Measurements from ENCODE around the gene ADPRS. TPM values are rescaled to one million over a fixed set of nuclear protein-coding genes. Genes with fewer than 3 reads are reported as not detected.
A peak's percentile ranks its signal among the peaks of the same experiment; 100 is the strongest.

The ADPRS gene
- total and polyA plus RNA-seq, 3 experiments from 2014 or later: 26.1 to 41.1 (median 38.9) TPM

DNA sequence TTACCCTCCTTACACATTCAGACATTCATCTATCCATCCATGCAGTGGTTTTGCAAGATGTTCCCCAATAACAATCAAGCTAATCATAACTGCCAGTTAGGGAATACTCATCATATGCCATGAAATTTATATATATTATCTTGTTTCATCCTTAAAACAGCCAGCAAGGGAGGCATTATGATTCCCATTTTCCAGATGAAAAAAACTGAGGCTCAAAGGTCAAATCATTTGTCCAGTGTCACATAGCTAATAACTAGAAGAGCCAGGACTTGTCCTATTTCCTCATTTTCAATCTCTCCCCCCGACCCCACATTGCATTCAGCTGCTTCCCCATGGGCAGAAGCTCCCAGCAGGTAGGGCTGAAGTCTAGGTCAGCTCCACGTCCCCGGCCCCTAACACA is 43.3 kb downstream of the ADPRS start:
- POLR2A ChIA-PET: interaction anchor here (0.5 kb wide), 1 partner anchor 10 kb away, joined by 3 read pairs; no protein-coding TSS in a partner anchor
- no peak overlapping the region for H3K27ac Mint-ChIP-seq
- Histone ChIP-seq H3K4me1 (ENCODE audit: insufficient read depth, low read length) (no peaks in the 10 kb centered on the region), H3K4me3 (ENCODE audit: low read length) (no peak overlapping the region), H3K9me3 (ENCODE audit: low read length) (no peaks in the 10 kb centered on the region), H3K27ac (ENCODE audit: low read depth, low read length) (no peak overlapping the region), H3K36me3 (ENCODE audit: insufficient read depth, low read length) (peaks cover 6% of the 10 kb centered on the region), H3K27me3 (ENCODE audit: insufficient read depth, low read length, poor library complexity, severe bottlenecking) (no peaks in the 10 kb centered on the region)
- H3K9me3 Mint-ChIP-seq: no peaks in the 10 kb centered on the region
- no peak overlapping the region for H3K4me3 Mint-ChIP-seq
- CTCF ChIA-PET: interaction anchor here (1.4 to 1.6 kb wide), 2 partner anchors 32 to 34 kb away, joined by 3 to 4 read pairs; no protein-coding TSS in a partner anchor
- peaks cover 0 to 5% (median 3%) of the 10 kb centered on the region in 3 donors for H3K4me1 Mint-ChIP-seq
- H3K36me3 Mint-ChIP-seq: peaks cover 0 to 10% (median 0%) of the 10 kb centered on the region in 3 donors
- H3K27me3 Mint-ChIP-seq: no peaks in the 10 kb centered on the region
- DNase-seq: no peak

DNA sequence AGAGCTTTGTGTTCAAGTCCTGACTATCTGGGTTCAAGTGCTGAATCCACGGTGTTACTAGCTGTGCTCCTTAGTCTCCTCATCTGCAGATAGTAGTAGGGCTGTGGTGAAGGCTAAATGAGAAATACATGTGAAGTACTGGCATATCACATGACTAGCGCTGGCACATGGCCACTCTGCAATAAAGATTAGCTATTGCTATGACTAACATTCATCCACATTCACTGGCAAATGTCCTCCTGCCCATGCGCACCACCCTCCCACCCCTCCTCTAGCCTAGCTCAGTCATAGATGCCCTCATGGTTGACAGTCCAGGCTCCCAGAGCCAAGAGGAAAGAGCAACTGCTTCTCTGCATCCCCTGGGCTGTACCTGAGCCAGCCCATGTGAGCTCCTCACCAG is 44.8 kb downstream of the ADPRS start:
- no peak overlapping the region for H3K4me3 ChIP-seq (ENCODE audit: low read length)

DNA sequence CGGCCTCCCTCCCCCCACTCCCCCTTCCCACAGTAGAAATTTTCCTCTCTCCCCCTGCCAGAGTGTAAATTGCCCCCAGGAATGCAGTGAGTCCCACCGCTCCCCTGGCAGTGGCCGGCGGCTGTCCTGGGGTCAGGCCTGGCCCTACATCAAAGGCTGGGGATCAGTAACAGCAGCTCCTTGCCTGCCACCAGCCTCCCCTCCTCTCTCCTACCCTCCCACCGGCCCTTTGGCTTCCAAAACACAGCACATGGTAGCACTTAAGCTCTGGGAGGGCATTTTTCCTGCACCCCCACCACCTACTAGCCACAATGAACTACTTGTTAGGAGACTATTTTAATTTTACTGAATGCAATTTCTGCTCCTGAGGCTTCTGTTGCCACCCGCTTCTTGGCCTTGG is 45.3 kb downstream of the ADPRS start:
- Histone ChIP-seq H3K4me1 (ENCODE audit: insufficient read depth, low read length) (no peaks in the 10 kb centered on the region), H3K4me3 (ENCODE audit: low read length) (no peak overlapping the region), H3K36me3 (ENCODE audit: insufficient read depth, low read length) (peaks cover 19% of the 10 kb centered on the region), H3K27ac (ENCODE audit: low read depth, low read length) (no peak overlapping the region), H3K27me3 (ENCODE audit: insufficient read depth, low read length, poor library complexity, severe bottlenecking) (no peaks in the 10 kb centered on the region), H3K9me3 (ENCODE audit: low read length) (no peaks in the 10 kb centered on the region)
- DNase-seq: no peak
- Mint-ChIP-seq H3K27ac (peak overlapping the region in 1 of 8 donors; percentile 76), H3K4me1 (peaks cover 0 to 5% (median 3%) of the 10 kb centered on the region in 3 donors), H3K4me3 (no peak overlapping the region), H3K27me3 (no peaks in the 10 kb centered on the region), H3K36me3 (peaks cover 0 to 26% (median 9%) of the 10 kb centered on the region in 3 donors), H3K9me3 (no peaks in the 10 kb centered on the region)
- CTCF ChIA-PET: interaction anchor here (0.8 to 4.4 kb wide), 12 partner anchors 8 to 158 kb away, joined by 3 to 76 read pairs (median 5); partner anchors contain the start of gene TRAPPC3
- POLR2A ChIA-PET: no interaction called here

More for the DNA sequence above, 44.8 kb downstream of the ADPRS start:
- Mint-ChIP-seq H3K9me3 (no peaks in the 10 kb centered on the region), H3K4me3 (no peak overlapping the region), H3K36me3 (peaks cover 0 to 25% (median 9%) of the 10 kb centered on the region in 3 donors), H3K27ac (peak overlapping the region in 2 of 8 donors; percentile 13 to 57), H3K4me1 (peaks cover 0 to 5% (median 3%) of the 10 kb centered on the region in 3 donors), H3K27me3 (no peaks in the 10 kb centered on the region)
- Histone ChIP-seq H3K4me1 (ENCODE audit: insufficient read depth, low read length) (no peaks in the 10 kb centered on the region), H3K27me3 (ENCODE audit: insufficient read depth, low read length, poor library complexity, severe bottlenecking) (no peaks in the 10 kb centered on the region), H3K36me3 (ENCODE audit: insufficient read depth, low read length) (peaks cover 19% of the 10 kb centered on the region), H3K9me3 (ENCODE audit: low read length) (no peaks in the 10 kb centered on the region), H3K27ac (ENCODE audit: low read depth, low read length) (no peak overlapping the region)
- POLR2A ChIA-PET: no interaction called here
- CTCF ChIA-PET: interaction anchor here (0.8 to 4.4 kb wide), 6 partner anchors 9 to 152 kb away, joined by 3 to 76 read pairs (median 12); partner anchors contain the start of gene TRAPPC3
- DNase-seq: no peak

DNA sequence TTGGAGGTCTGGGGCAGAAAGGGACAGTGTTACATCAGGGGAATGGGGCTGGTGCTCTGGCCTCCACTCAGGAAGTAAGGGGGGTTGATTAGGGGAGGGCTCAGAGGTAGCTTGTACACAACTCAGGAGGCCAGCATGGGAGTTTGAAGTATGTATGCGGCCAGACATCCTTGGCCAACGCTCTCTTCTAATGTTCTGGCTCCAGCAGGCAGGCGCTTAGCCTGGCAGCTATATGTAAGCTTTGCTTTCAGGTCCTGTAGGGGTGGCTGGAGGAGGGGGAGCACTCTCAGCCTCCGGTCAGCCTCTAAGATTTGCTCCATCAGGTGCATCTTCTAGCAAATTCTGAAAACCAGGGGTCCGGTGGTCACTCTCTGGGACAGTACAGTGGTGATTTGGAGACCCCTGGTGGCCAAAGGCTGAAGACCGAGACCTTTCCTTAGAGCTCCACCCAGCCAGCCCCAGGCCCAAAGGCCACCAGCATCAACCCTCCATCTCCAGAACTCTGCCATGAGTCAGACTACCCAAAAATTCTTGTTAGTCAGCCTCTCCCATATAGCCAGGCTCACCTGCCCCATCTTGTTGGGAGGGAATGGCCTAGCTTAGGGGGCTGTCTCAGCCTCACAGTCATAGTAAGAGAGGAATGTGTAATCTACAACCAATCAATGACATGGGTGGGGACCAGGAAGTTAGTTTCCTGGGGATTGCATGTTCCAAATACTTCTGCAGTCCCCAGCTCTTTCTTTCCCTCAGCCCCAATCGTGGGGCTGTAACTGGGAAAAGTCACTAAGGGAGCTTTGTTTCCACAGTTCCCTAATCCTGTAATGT is 46.0 kb downstream of the ADPRS start:
- Histone ChIP-seq H3K4me3 (ENCODE audit: low read length) (no peak overlapping the region), H3K9me3 (ENCODE audit: low read length) (no peaks in the 10 kb centered on the region), H3K27ac (ENCODE audit: low read depth, low read length) (no peak overlapping the region), H3K27me3 (ENCODE audit: insufficient read depth, low read length, poor library complexity, severe bottlenecking) (no peaks in the 10 kb centered on the region), H3K4me1 (ENCODE audit: insufficient read depth, low read length) (no peaks in the 10 kb centered on the region), H3K36me3 (ENCODE audit: insufficient read depth, low read length) (peaks cover 24% of the 10 kb centered on the region)
- H3K27ac Mint-ChIP-seq: peak overlapping the region in 2 of 8 donors; percentile 58 to 76
- H3K36me3 Mint-ChIP-seq: peaks cover 0 to 33% (median 13%) of the 10 kb centered on the region in 3 donors
- H3K4me1 Mint-ChIP-seq: peaks cover 0 to 8% (median 3%) of the 10 kb centered on the region in 3 donors
- DNase-seq: no peak
- no peaks in the 10 kb centered on the region for H3K27me3 Mint-ChIP-seq
- H3K9me3 Mint-ChIP-seq: no peaks in the 10 kb centered on the region
- CTCF ChIA-PET: interaction anchor here (0.6 to 4.4 kb wide), 17 partner anchors 11 to 157 kb away, joined by 3 to 76 read pairs (median 5); partner anchors contain the start of gene TRAPPC3
- POLR2A ChIA-PET: interaction anchor here (1.3 kb wide), 1 partner anchor 25 kb away, joined by 6 read pairs; no protein-coding TSS in a partner anchor
- H3K4me3 Mint-ChIP-seq: no peak overlapping the region

DNA sequence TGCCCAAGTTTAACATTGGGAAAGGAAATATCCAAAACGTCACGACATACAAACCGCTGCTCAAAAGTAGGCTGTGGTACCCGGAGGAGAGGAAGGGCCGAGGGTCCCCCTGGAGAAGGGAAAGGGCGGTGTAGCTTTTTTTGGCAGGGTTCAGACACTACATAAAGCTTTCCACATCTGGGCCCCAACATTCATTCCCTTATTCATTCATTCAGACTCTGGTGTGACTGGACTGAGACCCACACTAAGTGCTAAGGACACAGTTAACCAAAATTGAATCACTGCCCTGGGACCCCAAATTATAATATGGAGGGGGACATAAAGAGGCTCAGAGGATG is 46.6 kb downstream of the ADPRS start:
- no peak overlapping the region for H3K4me3 Mint-ChIP-seq
- no peak for DNase-seq
- CTCF ChIA-PET: interaction anchor here (0.6 to 4.4 kb wide), 16 partner anchors 10 to 157 kb away, joined by 3 to 76 read pairs (median 5); partner anchors contain the start of gene TRAPPC3
- H3K27me3 Mint-ChIP-seq: peaks cover 0 to 1% of the 10 kb centered on the region in 2 donors
- no peaks in the 10 kb centered on the region for H3K9me3 Mint-ChIP-seq
- no peak overlapping the region for H3K4me3 ChIP-seq (ENCODE audit: low read length)
- no peaks in the 10 kb centered on the region for H3K4me1 ChIP-seq (ENCODE audit: insufficient read depth, low read length)
- no peaks in the 10 kb centered on the region for H3K27me3 ChIP-seq (ENCODE audit: insufficient read depth, low read length, poor library complexity, severe bottlenecking)
- H3K27ac ChIP-seq (ENCODE audit: low read depth, low read length): no peak overlapping the region
- H3K36me3 Mint-ChIP-seq: peaks cover 0 to 39% (median 13%) of the 10 kb centered on the region in 3 donors
- H3K4me1 Mint-ChIP-seq: peaks cover 0 to 13% (median 8%) of the 10 kb centered on the region in 3 donors
- H3K36me3 ChIP-seq (ENCODE audit: insufficient read depth, low read length): peaks cover 30% of the 10 kb centered on the region
- H3K9me3 ChIP-seq (ENCODE audit: low read length): no peaks in the 10 kb centered on the region
- H3K27ac Mint-ChIP-seq: peak overlapping the region in 3 of 8 donors; percentile 12 to 58 (median 42)
- POLR2A ChIA-PET: interaction anchor here (1.3 kb wide), 1 partner anchor 26 kb away, joined by 6 read pairs; no protein-coding TSS in a partner anchor

DNA sequence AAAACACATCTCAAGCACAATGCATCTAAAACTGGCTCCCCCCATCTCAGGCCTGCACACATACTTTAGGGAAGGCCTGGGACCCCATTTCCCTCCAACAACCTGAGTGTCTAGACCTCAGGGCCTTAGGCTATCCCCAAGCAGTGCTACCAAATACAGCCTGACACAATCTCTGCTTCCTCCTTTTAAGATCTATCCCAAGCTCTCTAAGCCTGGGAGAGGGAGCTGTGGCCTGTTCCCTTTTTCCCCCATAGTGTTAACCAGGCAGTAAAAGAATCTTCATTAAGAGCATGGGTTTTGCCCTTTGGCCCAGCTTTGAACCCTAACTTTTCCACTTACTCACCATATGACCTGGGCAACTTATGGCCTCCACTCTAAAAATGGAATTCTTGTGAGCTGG is 47.1 kb downstream of the ADPRS start:
- Mint-ChIP-seq H3K36me3 (peaks cover 0 to 41% (median 13%) of the 10 kb centered on the region in 3 donors), H3K27ac (peak overlapping the region in 5 of 8 donors; percentile 12 to 68 (median 61)), H3K4me3 (no peak overlapping the region), H3K9me3 (no peaks in the 10 kb centered on the region), H3K4me1 (peaks cover 2 to 17% (median 12%) of the 10 kb centered on the region in 3 donors), H3K27me3 (peaks cover 0 to 1% of the 10 kb centered on the region in 2 donors)
- CTCF ChIA-PET: interaction anchor here (1.3 to 4.4 kb wide), 7 partner anchors 10 to 101 kb away, joined by 4 to 76 read pairs (median 8); partner anchors contain the start of gene TRAPPC3
- Histone ChIP-seq H3K36me3 (ENCODE audit: insufficient read depth, low read length) (peaks cover 30% of the 10 kb centered on the region), H3K4me3 (ENCODE audit: low read length) (no peak overlapping the region), H3K27me3 (ENCODE audit: insufficient read depth, low read length, poor library complexity, severe bottlenecking) (no peaks in the 10 kb centered on the region), H3K27ac (ENCODE audit: low read depth, low read length) (no peak overlapping the region), H3K9me3 (ENCODE audit: low read length) (no peaks in the 10 kb centered on the region), H3K4me1 (ENCODE audit: insufficient read depth, low read length) (no peaks in the 10 kb centered on the region)
- POLR2A ChIA-PET: interaction anchor here (1.3 kb wide), 1 partner anchor 27 kb away, joined by 6 read pairs; no protein-coding TSS in a partner anchor
- no peak for DNase-seq

DNA sequence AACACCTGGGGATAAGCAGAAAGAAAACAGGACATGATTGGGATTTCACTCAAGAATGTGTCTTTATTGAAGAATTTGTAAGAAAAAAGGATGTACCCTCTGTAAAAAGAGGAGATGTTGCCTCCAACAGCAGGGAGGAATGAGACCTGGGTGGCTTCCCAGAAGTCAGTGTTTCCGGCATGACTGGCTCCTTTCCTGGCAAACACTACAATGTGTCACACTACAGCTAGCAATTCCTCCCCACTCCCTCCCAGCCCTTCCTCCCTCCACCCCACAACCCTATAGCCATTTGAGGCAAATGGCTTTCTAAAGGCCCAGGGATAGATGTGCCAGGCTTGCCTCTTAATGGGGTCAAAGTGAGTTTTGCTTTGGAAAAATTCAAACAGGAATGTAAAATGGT is 47.8 kb downstream of the ADPRS start:
- peaks cover 30% of the 10 kb centered on the region for H3K36me3 ChIP-seq (ENCODE audit: insufficient read depth, low read length)
- H3K4me3 ChIP-seq (ENCODE audit: low read length): no peak overlapping the region
- Mint-ChIP-seq H3K9me3 (no peaks in the 10 kb centered on the region), H3K4me1 (peaks cover 5 to 23% (median 19%) of the 10 kb centered on the region in 3 donors), H3K27ac (peak overlapping the region in 5 of 8 donors; percentile 8 to 82 (median 47)), H3K4me3 (no peak overlapping the region), H3K27me3 (peaks cover 0 to 1% of the 10 kb centered on the region in 2 donors), H3K36me3 (peaks cover 0 to 45% (median 13%) of the 10 kb centered on the region in 3 donors)
- no peak for DNase-seq
- ChIA-PET POLR2A (no interaction called here), CTCF (interaction anchor here (1.2 to 4.4 kb wide), 3 partner anchors 9 to 51 kb away, joined by 5 to 76 read pairs (median 8); no protein-coding TSS in a partner anchor)
- no peaks in the 10 kb centered on the region for H3K27me3 ChIP-seq (ENCODE audit: insufficient read depth, low read length, poor library complexity, severe bottlenecking)
- H3K9me3 ChIP-seq (ENCODE audit: low read length): no peaks in the 10 kb centered on the region
- H3K27ac ChIP-seq (ENCODE audit: low read depth, low read length): no peak overlapping the region
- H3K4me1 ChIP-seq (ENCODE audit: insufficient read depth, low read length): no peaks in the 10 kb centered on the region
